Progenitor cell of endocrine pancreas (in vitro differentiated cells): ENCODE data around the gene LRRC25. TPM values are rescaled to one million over a fixed set of nuclear protein-coding genes. Genes with fewer than 3 reads are reported as not detected.
A peak's percentile ranks its signal among the peaks of the same experiment; 100 is the strongest.

Experiments used
- DNase-seq: peaks from one replicate; pipeline ENCODE4 v3.0.0; 2021; ENCODE audit warnings: low spot score; ENCODE audit not compliant: unreplicated experiment
- H3K27ac Mint-ChIP-seq: 2 replicates; pipeline ENCODE4 v1.8.0; 2021; ENCODE audit warnings: mild to moderate bottlenecking, moderate library complexity, mixed read lengths
- H3K27me3 Mint-ChIP-seq: 2 replicates; pipeline ENCODE4 v1.8.0; 2021; ENCODE audit warnings: mixed read lengths
- H3K36me3 Mint-ChIP-seq: 2 replicates; pipeline ENCODE4 v1.8.0; 2022; ENCODE audit warnings: mixed read lengths; ENCODE audit not compliant: insufficient read depth
- H3K4me1 Mint-ChIP-seq: 2 replicates; pipeline ENCODE4 v1.8.0; 2021; ENCODE audit warnings: low read depth, mixed read lengths
- H3K4me3 Mint-ChIP-seq: 2 replicates; pipeline ENCODE4 v1.8.0; 2021; ENCODE audit warnings: low read depth, mild to moderate bottlenecking, moderate library complexity, mixed read lengths
- H3K9me3 Mint-ChIP-seq: 2 replicates; pipeline ENCODE4 v1.8.0; 2021; ENCODE audit warnings: low read depth, mixed read lengths
- total RNA-seq: library from RNA; stranded (reverse); gene quantifications from 2 replicates; pipeline ENCODE4 v1.2.1, GENCODE V29; 2021
- TF ChIP-seq, protein P1 (sequence below): fragments of 200-600 bp; sonication (generic); IDR thresholded peaks from one replicate; pipeline ENCODE4 v1.5.0; 2021; ENCODE audit warnings: antibody characterized with exemption, mild to moderate bottlenecking; ENCODE audit not compliant: unreplicated experiment

Gene LRRC25
- total RNA-seq, 1 donor from 2014 or later = not detected

- Mint-ChIP-seq H3K4me3 (no peak overlapping the region), H3K9me3 (no peaks in the 10 kb centered on the region), H3K4me1 (peaks cover 3% of the 10 kb centered on the region), H3K27ac (no peak overlapping the region), H3K27me3 (no peaks in the 10 kb centered on the region), H3K36me3 (no peaks in the 10 kb centered on the region)
- TF ChIP-seq, protein P1, sequence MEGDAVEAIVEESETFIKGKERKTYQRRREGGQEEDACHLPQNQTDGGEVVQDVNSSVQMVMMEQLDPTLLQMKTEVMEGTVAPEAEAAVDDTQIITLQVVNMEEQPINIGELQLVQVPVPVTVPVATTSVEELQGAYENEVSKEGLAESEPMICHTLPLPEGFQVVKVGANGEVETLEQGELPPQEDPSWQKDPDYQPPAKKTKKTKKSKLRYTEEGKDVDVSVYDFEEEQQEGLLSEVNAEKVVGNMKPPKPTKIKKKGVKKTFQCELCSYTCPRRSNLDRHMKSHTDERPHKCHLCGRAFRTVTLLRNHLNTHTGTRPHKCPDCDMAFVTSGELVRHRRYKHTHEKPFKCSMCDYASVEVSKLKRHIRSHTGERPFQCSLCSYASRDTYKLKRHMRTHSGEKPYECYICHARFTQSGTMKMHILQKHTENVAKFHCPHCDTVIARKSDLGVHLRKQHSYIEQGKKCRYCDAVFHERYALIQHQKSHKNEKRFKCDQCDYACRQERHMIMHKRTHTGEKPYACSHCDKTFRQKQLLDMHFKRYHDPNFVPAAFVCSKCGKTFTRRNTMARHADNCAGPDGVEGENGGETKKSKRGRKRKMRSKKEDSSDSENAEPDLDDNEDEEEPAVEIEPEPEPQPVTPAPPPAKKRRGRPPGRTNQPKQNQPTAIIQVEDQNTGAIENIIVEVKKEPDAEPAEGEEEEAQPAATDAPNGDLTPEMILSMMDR = no peak
- DNase-seq = no peak
Observed at GRCh38 chr19:18430417-18431144, 33.2 kb upstream of the LRRC25 start.

- H3K4me1 Mint-ChIP-seq = peaks cover 3% of the 10 kb centered on the region
- H3K4me3 Mint-ChIP-seq = peak overlapping the region; percentile 51
- TF ChIP-seq, protein P1 = no peak
- no peaks in the 10 kb centered on the region for H3K36me3 Mint-ChIP-seq
- H3K27me3 Mint-ChIP-seq = no peaks in the 10 kb centered on the region
- no peak for DNase-seq
- peak overlapping the region; percentile 29 for H3K27ac Mint-ChIP-seq
- H3K9me3 Mint-ChIP-seq = no peaks in the 10 kb centered on the region
Observed at GRCh38 chr19:18429717-18430416, 32.4 kb upstream of the LRRC25 start.

DNA sequence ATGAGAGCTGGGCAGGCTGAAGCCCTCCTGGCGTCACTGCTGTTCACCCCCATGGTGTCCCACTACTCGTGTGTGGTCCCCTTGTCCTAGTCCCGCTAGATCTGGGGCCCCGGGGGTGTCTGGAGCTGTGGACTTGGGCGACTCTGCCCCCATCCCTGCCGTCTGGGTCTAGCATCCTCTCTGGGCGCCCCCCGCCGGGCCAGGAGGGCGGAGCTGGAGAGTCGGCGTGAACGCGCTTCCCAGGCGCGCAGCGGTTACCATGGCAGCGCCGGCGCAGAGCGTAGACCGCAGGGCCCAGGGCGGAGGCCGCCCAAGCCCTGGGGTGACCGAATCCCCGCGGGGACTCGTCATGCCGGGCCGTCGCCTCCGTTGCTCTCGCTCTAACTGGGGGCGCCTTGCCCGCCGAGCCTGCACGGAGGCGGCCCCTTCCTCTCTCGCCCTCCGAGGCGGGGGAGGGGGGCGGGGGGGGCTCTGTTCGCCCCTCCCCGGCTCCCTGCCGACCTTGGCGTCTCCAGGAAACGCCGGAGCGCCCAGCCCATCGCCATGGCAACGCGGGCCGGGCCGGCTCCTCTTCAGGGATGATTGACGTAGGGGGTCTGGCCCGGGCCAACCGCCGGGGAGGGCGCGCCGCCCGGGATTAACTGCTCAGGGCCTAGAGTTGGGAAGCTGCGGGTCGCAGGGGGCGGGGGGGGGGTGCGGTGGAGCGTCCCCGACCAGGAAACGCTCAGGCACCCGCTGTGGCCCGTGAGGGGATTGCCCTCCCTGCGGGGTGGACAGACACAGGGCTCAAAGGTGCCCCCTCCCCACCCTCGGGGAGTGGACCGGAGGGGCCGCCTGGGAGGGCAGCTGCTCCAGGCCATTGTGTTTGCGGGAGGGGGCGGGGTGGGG is 31.6 kb upstream of the LRRC25 start:
- Mint-ChIP-seq H3K9me3 (no peaks in the 10 kb centered on the region), H3K27me3 (peaks cover under 1% of the 10 kb centered on the region), H3K4me3 (no peak overlapping the region), H3K4me1 (peaks cover 3% of the 10 kb centered on the region), H3K36me3 (no peaks in the 10 kb centered on the region), H3K27ac (no peak overlapping the region)
- TF ChIP-seq, protein P1 = no peak
- DNase-seq = peak; percentile 65

DNA sequence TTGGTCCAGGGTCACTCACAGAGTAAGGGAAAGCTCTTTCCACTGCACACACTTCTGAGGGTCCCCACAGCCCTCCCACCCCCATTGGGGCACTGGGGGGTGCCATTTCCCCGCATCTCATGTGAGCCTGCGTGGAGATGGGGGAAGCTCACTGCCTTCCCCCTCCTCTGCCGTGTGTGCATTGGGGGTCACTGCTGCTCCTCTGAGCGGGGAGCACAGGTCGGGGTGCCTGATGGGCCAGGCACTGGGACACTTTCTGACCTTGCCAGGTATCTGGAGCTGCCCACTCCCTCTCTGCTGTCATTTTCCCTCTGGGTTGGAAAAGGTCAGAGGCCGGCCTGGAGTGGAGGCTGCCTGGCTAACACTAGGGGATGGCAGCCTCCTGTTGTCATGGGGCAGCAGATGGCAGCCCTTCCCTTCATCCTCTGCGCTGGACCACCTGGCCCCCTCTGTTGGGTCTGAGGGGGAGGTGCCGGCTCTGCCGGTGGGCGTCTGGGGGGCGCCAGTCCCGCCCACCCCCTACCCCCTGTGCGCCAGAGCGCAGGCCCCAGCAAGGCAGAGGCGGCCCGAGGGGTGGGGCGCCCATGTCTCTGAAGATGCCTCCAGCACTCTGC is 30.9 kb upstream of the LRRC25 start:
- DNase-seq = no peak

More for the DNA sequence above, 30.9 kb upstream of the LRRC25 start:
- Mint-ChIP-seq H3K9me3 (no peaks in the 10 kb centered on the region), H3K27ac (no peak overlapping the region), H3K27me3 (peaks cover 3% of the 10 kb centered on the region), H3K4me1 (peaks cover 3% of the 10 kb centered on the region), H3K36me3 (no peaks in the 10 kb centered on the region), H3K4me3 (no peak overlapping the region)
- TF ChIP-seq, protein P1 = no peak
